CD14-positive monocyte (primary cell): ENCODE data around the gene SNX33. TPM values are rescaled to one million over a fixed set of nuclear protein-coding genes. Genes with fewer than 3 reads are reported as not detected.
A peak's percentile ranks its signal among the peaks of the same experiment; 100 is the strongest.

Experiments used
- DNase-seq, 3 donors: peaks; one replicate each; pipeline ENCODE4 v3.0.0-alpha.2; 2011 to 2022
- H2AFZ ChIP-seq: 2 replicates; pipeline ENCODE4 v1.6.0; 2012; ENCODE audit warnings: mild to moderate bottlenecking, low read depth, low read length, inconsistent platforms; ENCODE audit not compliant: insufficient read depth, poor library complexity, severe bottlenecking
- H3K27ac ChIP-seq, 2 donors: 1 replicate in 1 of 2; 2 replicates in 1 of 2; pipeline ENCODE4 v1.5.1; 2012 to 2013; ENCODE audit warnings: low read length in 2 of 2, control low read depth in 1 of 2, inconsistent platforms in 1 of 2, low read depth in 1 of 2, mild to moderate bottlenecking in 1 of 2
- H3K27me3 ChIP-seq, 2 donors: one replicate each; pipeline versions ENCODE4 v1.6.0 to v1.6.1; 2011 to 2013; ENCODE audit warnings: low read length in 2 of 2; ENCODE audit not compliant: control insufficient read depth in 2 of 2, insufficient read depth in 2 of 2
- H3K36me3 ChIP-seq, 2 donors: replicated peaks in 1 of 2; 1 replicate in 1 of 2; 2 replicates in 1 of 2; pipeline versions ENCODE4 v1.5.1 to v1.6.1; 2012 to 2013; ENCODE audit warnings: low read length in 2 of 2, control low read depth in 1 of 2, inconsistent platforms in 1 of 2, mild to moderate bottlenecking in 1 of 2; ENCODE audit not compliant: insufficient read depth in 2 of 2, control insufficient read depth in 1 of 2
- H3K4me1 ChIP-seq, 2 donors: 1 replicate in 1 of 2; 2 replicates in 1 of 2; pipeline versions ENCODE4 v1.5.1 to v1.6.1; 2012 to 2013; ENCODE audit warnings: low read length in 2 of 2, control low read depth in 1 of 2, inconsistent platforms in 1 of 2, mild to moderate bottlenecking in 1 of 2, moderate library complexity in 1 of 2; ENCODE audit not compliant: insufficient read depth in 2 of 2, control insufficient read depth in 1 of 2
- H3K4me2 ChIP-seq: replicated peaks from 2 replicates; pipeline ENCODE3; 2012; ENCODE audit warnings: low read length, moderate library complexity, mild to moderate bottlenecking; ENCODE audit not compliant: poor library complexity, severe bottlenecking; ENCODE audit errors: extremely low read depth
- H3K4me3 ChIP-seq, 3 experiments: fragments of 200-600 bp in 1 of 3; sonication (generic) in 1 of 3; replicated peaks in 1 of 3; 1 replicate in 2 of 3; 2 replicates in 1 of 3; pipeline ENCODE4 v1.5.1; 2011 to 2013; ENCODE audit warnings: low read length in 3 of 3, mild to moderate bottlenecking in 3 of 3, control low read depth in 2 of 3, low read depth in 2 of 3, inconsistent platforms in 1 of 3, moderate library complexity in 1 of 3
- H3K79me2 ChIP-seq: 2 replicates; pipeline ENCODE4 v1.6.0; 2012; ENCODE audit warnings: mild to moderate bottlenecking, control low read depth, inconsistent platforms, low read length, moderate library complexity; ENCODE audit not compliant: insufficient read depth
- H3K9ac ChIP-seq: 2 replicates; pipeline ENCODE4 v1.6.0; 2017; ENCODE audit warnings: low read length, mild to moderate bottlenecking; ENCODE audit not compliant: insufficient read depth, poor library complexity, severe bottlenecking
- H3K9me3 ChIP-seq, 2 donors: replicated peaks in 1 of 2; 1 replicate in 1 of 2; 2 replicates in 1 of 2; pipeline versions ENCODE4 v1.5.1 to v1.6.1; 2012 to 2013; ENCODE audit warnings: low read length in 2 of 2, control low read depth in 1 of 2; ENCODE audit not compliant: control insufficient read depth in 1 of 2, insufficient read depth in 1 of 2
- H4K20me1 ChIP-seq: 2 replicates; pipeline ENCODE4 v1.6.0; 2012; ENCODE audit warnings: mild to moderate bottlenecking, low read length, control low read depth, moderate library complexity; ENCODE audit not compliant: insufficient read depth
- H3K27ac Mint-ChIP-seq, 7 donors: one replicate each; pipeline ENCODE4 v1.8.0; 2020; ENCODE audit warnings: mild to moderate bottlenecking in 7 of 7, mixed read lengths in 7 of 7, moderate library complexity in 6 of 7, inconsistent platforms in 2 of 7
- H3K27me3 Mint-ChIP-seq, 3 donors: one replicate each; pipeline ENCODE4 v1.8.0; 2021 to 2022; ENCODE audit warnings: low read depth in 3 of 3, mild to moderate bottlenecking in 3 of 3, mixed read lengths in 3 of 3, moderate library complexity in 3 of 3, inconsistent platforms in 1 of 3
- H3K36me3 Mint-ChIP-seq, 2 donors: one replicate each; pipeline ENCODE4 v1.8.0; 2020; ENCODE audit warnings: mixed read lengths in 2 of 2, inconsistent platforms in 1 of 2, mild to moderate bottlenecking in 1 of 2
- H3K4me1 Mint-ChIP-seq: one replicate; pipeline ENCODE4 v1.8.0; 2020; ENCODE audit warnings: mild to moderate bottlenecking, mixed read lengths
- H3K4me3 Mint-ChIP-seq, 2 donors: one replicate each; pipeline ENCODE4 v1.8.0; 2020; ENCODE audit warnings: mild to moderate bottlenecking in 2 of 2, mixed read lengths in 2 of 2, moderate library complexity in 1 of 2
- H3K9me3 Mint-ChIP-seq, 7 donors: one replicate each; pipeline ENCODE4 v1.8.0; 2020 to 2022; ENCODE audit warnings: mixed read lengths in 7 of 7, mild to moderate bottlenecking in 6 of 7, moderate library complexity in 6 of 7, inconsistent platforms in 2 of 7
- CTCF ChIP-seq: fragments of 200-600 bp; IDR thresholded peaks from one replicate; pipeline ENCODE4 v1.8.0; 2022; ENCODE audit warnings: antibody characterized with exemption, mild to moderate bottlenecking
- WGBS: methylation state at CpG from one replicate; pipeline ENCODE4 v1.1.5; 2013; ENCODE audit warnings: missing lambda C conversion rate; ENCODE audit not compliant: insufficient coverage; 5-methylcytosine and 5-hydroxymethylcytosine counted together
- intact Hi-C, 2 donors: fragments of 100-400 bp; cut with micrococcal nuclease; formaldehyde crosslinking; loops; one replicate each; pipeline versions ENCODE4 v1.15.0 to v1.15.1; 2023
- polyA plus RNA-seq, 3 donors: library from polyadenylated mRNA; depleted of rRNA in 1 of 3; unstranded in 2 of 3; stranded (reverse) in 1 of 3; fragments of 300-500 nt in 2 of 3; fragments of >200 nt in 1 of 3; fragmentation: Illumina TruSeq in 2 of 3; gene quantifications; 1 replicate in 2 of 3; 2 replicates in 1 of 3; pipeline ENCODE4 v1.2.3, GENCODE V29; 2012 to 2021

Gene SNX33
- polyA plus RNA-seq, 3 donors = 2.4 to 4.8 (median 2.4) TPM

GRCh38 chr15:75666823-75667501 lies 19.2 kb downstream of the SNX33 start:
- WGBS = 93% methylated on average over 5 of the region's 15 CpGs
- Mint-ChIP-seq H3K36me3 (no peaks in the 10 kb centered on the region), H3K4me1 (peaks cover 18% of the 10 kb centered on the region), H3K4me3 (peak overlapping the region in 1 of 2 donors; percentile 20), H3K27me3 (peaks cover 0 to 9% (median 2%) of the 10 kb centered on the region in 3 donors), H3K9me3 (peaks cover 0 to 6% (median 3%) of the 10 kb centered on the region in 7 donors), H3K27ac (peak overlapping the region in 4 of 7 donors; percentile 21 to 75 (median 56))
- Histone ChIP-seq H3K79me2 (no peaks in the 10 kb centered on the region), H3K27me3 (no peaks in the 10 kb centered on the region), H3K27ac (no peak overlapping the region), H3K9me3 (no peaks in the 10 kb centered on the region), H3K4me1 (peaks cover 18 to 20% of the 10 kb centered on the region in 2 donors), H3K4me3 (no peak overlapping the region), H3K36me3 (no peaks in the 10 kb centered on the region), H2AFZ (no peak overlapping the region), H3K4me2 (no peak overlapping the region), H4K20me1 (no peaks in the 10 kb centered on the region), H3K9ac (no peak overlapping the region)
- peak in 2 of 3 donors; percentile 23 to 48 for DNase-seq
- intact Hi-C loops = no loop called here
- TF ChIP-seq CTCF = no peak

- peaks cover 0 to 7% (median 3%) of the 10 kb centered on the region in 3 donors for H3K27me3 Mint-ChIP-seq
- no peak for TF ChIP-seq CTCF
- Histone ChIP-seq H3K4me2 (no peak overlapping the region), H3K79me2 (no peaks in the 10 kb centered on the region), H2AFZ (no peak overlapping the region), H3K36me3 (no peaks in the 10 kb centered on the region), H3K9me3 (no peaks in the 10 kb centered on the region), H3K4me1 (peaks cover 18 to 20% of the 10 kb centered on the region in 2 donors), H3K4me3 (no peak overlapping the region), H3K27me3 (no peaks in the 10 kb centered on the region), H3K9ac (no peak overlapping the region), H3K27ac (no peak overlapping the region), H4K20me1 (no peaks in the 10 kb centered on the region)
- peaks cover 18% of the 10 kb centered on the region for H3K4me1 Mint-ChIP-seq
- H3K36me3 Mint-ChIP-seq = no peaks in the 10 kb centered on the region
- peaks cover 0 to 6% (median 3%) of the 10 kb centered on the region in 7 donors for H3K9me3 Mint-ChIP-seq
- DNase-seq = no peak
- H3K27ac Mint-ChIP-seq = peak overlapping the region in 1 of 7 donors; percentile 9
- no peak overlapping the region for H3K4me3 Mint-ChIP-seq
- 97% methylated on average over 9 of the region's 14 CpGs for WGBS
- intact Hi-C loops = no loop called here
Measured at GRCh38 chr15:75669191-75669878, 21.6 kb downstream of the SNX33 start.
